ENCODE data around the gene ACTG1. TPM values are rescaled to one million over a fixed set of nuclear protein-coding genes. Genes with fewer than 3 reads are reported as not detected.

ACTG1 gene
- total RNA-seq, 1 experiment from 2014 or later, result 1,576 TPM

DNA sequence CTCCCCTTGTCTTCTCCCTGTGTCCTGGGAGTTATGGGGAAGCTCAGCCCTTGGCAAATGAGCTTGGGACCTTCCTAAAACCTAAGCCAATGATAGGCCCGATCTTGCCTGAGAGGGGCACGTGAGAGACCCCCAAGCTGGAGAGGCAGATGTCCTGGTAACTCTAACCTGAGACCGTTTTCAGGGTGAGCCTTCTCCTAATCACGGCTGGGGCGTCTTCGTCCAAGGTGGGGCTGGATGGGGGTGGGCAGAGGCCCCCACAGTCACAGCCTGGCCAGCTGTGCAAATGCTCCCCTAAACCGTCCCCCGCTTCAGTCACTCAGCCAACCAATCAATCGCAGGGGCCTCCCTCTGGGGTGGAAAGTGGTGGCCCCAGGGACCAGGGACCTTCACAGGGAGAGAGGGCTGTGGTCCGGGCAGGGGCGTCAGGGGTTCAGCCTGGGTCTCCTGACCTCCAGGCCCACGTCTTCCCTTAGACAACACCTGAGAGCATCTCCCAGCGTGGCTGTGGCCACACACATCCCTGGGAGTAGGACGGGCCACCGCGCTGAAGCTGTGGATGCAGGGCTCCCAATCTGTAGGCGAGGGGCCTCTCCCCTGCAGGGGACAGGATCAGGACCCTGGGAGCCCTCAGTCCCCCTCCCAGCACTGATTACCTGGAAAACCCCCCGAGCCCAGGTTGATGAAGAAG, 30.6 kb downstream of the ACTG1 start:
- no peak for DNase-seq (ENCODE audit: low spot score)

DNA sequence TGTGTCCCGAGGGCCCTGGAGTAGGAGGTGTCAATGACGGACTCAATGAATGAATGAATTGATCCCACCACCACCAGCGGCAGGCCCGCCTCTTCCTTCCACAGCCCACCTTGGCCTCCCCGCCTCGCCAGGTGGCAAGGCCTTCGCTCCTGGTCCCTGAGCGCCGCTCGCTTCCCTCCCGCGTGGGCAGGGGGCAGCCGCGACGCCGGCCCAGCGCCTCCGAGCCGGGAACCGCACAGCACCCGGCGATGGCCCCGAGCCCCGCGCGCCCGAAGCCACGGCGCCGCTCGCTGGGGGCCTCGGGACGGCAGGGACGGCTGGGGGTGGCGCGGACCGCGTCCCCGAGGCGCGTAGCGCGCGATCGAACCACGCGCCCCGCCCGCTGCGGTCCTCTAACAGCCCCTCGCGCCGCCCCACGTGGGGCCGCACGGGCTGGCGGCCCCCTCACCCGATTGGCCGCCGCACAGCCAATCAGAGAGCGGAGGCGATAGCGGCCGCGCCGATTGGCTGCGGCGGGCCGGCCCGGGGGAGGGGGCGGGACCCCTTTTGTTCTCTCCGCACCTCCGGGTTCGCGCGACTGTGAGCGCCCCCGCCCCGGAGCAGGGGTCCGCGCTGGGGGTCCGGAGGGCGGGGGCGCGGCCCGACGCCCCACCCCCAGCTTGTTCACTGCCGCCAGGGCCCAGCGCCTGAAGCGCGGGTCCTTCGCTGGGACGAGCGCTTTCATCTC, 31.4 kb downstream of the ACTG1 start:
- DNase-seq (ENCODE audit: low spot score), result no peak

DNA sequence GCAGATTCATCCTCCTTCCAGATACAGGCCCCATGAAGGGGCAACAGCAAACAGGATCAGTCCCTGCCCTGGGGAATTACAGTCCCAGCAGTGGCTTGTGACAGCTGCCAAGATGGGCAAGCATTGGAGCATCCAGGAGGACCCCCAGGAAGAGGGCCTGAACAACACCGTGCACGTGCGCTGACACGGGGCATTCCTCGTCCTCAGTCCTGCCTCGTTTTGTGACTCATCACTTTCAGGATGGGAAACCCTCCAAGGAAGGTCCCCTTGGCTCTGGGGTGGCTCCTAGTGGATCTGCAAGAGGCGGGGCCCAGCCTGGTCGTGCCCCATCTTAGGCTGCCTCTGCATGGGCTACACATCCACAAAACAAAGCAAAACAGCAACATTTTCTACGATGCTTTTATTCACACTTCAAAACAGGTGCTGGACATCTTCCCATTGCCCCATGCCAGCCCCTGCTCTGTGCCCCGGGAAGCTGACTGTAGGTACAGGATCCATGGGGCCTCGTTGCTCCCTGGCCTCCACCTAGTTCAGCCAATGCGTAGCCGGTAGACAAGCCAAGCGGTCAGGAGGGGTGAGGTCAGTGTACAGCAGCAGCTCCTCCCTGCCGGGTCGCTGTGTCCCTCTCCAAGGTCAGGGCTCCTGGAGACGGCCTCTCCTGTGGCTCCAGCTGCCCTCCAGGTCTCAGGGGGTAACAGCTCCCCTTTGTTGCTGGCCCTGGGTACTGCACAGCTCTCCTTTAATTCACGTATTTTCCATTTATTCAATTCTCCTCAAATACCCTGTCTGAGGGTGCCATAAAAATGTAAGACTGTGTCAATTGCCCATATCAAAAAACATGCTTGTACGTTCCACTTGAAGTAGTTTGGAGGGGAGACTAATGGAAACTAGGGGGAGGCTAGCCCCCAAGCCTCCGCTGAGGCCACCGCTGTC, 32.2 kb downstream of the ACTG1 start:
- peak; percentile 79 for DNase-seq (ENCODE audit: low spot score)

DNA sequence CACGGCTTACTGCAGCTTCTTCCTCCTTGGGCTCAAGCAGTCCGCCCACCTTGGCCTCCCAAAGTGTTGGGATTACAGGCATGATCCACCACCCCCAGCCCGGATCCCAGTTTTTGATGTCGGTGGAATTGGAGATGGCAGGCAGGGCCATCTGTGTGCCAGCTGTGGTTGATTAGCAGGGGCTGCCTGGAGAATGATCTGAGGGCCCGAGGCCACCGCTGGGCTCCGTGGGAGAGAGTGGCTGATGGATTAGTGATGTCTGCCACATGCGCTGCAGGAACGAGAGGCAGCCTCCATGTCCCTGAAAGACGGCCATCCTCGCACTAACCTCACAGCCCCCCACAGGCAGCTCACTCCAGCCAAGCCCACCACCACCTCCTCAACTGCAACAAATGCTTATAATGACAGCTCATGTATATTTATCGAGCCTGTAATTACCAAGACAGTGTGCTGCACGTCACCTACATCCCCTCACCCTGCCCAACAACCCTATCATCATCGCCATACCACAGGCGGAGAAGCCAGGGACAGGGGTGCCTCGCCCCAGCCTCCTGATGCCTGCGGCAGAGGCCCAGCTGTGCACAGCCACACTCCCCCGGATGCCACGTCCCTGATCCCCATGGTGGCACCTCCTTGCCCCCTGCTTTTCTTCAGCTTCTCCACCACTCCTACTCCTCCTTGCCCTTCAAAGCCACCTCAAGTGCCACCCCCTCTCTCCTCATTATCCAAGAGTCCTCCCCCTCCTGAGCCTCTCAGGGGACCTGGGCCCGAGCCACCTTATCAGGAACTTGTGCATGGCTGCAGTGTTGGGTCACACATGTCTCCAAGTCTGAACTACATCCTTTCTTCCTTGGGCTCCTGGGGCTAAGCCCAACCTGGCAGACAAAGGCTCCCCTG, 33.2 kb downstream of the ACTG1 start:
- DNase-seq (ENCODE audit: low spot score), result no peak

DNA sequence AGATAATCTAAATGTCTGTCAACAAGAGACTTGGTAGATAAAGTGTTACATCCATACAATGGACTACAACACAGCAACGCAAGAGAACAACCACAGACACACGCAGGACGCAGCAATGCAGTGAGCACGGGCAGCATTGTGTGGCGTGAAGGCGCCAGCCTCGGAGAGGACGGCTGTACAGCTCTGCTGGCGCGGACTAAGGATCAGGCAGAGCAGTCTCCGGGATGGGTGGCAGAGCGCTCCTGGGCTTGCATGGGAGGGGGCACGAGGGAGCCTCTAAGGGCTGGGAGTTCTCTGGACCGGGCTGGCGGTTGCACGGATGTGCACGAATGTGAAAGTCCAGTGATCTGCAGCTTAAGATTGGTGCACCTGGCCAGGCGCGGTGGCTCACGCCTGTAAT, 34.5 kb downstream of the ACTG1 start:
- DNase-seq (ENCODE audit: low spot score), result no peak

DNA sequence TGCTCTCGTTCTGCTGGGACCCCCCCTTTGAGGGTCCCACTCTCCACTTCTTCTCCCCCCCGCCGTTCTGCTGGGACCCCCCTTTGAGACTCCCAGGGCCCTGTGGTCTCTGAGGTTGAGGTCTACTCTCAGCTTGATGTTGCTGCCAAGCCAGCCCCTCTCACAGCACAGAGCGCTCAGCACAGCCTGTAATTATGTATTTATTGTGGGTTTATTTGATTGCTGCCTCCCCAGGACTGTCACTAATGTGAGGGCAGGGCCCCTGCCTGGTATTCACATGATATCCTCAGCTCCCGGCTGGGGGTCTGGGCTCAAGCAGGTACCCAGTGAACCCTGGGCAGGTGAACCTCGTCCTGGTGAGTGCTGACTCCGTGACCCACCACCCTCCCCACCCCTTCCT, 35.4 kb downstream of the ACTG1 start:
- no peak for DNase-seq (ENCODE audit: low spot score)

DNA sequence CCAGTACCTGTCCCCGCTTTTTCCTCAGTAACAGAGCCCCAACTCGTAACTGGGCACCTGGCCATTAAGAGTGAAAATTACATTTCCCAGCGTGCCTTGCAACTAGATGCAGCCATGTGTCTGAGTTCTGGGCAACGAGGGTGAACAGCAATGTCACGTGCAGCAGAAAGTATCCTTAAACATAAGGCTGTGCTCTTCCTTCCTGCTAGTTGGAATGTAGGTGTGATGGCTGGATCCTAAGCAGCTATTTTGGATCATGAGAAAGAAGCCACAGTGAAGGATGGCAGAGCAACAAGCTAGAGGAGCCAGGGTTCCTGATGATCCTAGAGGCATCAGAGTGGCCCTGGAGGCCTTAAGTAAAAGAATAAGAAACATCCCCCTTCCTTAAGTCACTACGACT, 36.0 kb downstream of the ACTG1 start:
- DNase-seq (ENCODE audit: low spot score), result no peak

DNA sequence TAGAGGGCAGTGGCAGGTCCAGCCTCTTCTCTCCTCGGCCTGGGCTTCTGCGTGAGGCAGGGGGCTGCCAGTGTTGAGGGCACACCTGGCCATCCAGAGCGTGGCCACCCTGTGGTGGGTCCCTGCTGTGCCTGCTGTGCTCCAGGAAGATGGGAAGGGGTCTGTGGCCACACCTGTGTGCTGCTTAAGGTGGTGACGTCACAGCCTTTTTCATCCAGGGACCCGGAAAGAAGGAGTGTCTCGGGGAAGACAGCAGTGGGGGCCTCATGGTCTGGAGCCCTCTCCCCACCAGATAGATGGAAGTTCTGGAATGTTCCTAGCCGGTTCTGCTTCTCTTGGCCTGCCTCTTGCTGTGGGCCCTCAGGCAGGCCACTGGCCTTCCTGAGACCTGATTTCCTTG, 36.5 kb downstream of the ACTG1 start:
- no peak for DNase-seq (ENCODE audit: low spot score)

DNA sequence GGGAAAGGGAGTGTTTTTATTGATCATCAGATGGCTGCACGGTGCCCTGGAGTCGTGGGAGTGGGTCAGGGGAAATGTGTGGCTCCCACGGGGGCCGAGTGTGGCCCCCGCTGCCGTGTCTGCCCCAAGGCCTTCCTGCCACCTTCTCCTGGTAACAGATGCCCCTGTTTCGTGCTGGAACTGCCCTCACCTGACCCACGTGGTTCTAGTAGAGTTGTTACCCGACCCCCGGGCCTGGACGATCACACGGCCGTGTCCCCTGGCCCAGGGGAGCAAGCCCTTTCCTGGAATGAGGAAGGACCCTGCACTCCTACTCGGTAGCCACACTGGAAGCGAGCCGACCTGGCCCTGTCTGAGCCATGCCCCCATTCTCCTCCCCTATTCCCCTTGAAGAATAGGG, 37.6 kb downstream of the ACTG1 start:
- no peak for DNase-seq (ENCODE audit: low spot score)

DNA sequence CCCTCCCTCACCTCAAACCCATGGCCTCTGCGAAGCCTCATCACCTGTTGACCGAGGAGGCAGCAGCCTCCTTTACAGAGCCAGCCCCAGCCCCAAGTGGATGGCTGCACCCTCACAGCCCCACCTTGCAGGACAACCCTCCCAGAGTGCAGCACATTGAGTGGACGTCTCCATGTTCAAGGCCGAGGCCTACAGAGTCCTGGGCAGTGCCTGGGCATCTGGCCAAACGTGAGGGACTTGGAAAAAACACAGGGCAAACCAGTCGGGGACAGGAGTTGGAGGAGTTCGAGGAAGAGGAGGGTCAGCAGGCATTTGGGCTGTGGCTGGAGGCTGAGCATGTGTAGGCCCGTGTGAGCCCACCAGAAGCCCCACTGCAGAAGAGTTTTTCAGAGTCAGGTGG, 39.6 kb downstream of the ACTG1 start:
- no peak for DNase-seq (ENCODE audit: low spot score)

DNA sequence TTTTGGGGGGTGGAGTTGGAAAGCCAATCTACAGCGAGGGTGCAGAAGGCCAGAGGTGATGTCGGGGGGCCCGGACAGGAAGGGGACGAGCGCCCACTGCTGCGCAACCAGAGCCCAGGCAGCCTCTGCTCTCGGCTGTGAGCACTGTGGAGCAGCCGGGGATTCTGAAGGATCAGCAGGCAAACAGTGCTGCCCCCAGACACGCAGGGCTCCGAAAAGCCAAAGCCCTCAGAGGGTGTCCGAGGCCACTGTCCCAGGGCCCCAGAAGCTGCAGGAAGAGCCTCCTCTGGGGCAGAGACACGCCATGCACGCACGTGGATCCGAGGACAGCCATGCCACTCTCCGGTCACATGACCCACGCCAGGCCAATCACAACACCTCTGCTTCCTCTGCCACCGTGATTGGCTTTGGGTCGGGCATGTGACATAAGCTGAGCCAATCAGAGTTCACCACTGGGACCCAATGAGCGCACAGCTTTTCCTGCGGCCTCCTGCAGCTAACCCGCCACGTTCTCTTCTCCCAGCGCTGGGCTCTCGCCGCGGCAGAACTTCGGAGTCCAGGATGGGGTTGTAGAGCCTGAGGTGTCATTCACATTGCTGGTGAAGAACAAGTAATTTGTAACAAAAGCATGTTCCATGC, 40.7 kb downstream of the ACTG1 start:
- no peak for DNase-seq (ENCODE audit: low spot score)

DNA sequence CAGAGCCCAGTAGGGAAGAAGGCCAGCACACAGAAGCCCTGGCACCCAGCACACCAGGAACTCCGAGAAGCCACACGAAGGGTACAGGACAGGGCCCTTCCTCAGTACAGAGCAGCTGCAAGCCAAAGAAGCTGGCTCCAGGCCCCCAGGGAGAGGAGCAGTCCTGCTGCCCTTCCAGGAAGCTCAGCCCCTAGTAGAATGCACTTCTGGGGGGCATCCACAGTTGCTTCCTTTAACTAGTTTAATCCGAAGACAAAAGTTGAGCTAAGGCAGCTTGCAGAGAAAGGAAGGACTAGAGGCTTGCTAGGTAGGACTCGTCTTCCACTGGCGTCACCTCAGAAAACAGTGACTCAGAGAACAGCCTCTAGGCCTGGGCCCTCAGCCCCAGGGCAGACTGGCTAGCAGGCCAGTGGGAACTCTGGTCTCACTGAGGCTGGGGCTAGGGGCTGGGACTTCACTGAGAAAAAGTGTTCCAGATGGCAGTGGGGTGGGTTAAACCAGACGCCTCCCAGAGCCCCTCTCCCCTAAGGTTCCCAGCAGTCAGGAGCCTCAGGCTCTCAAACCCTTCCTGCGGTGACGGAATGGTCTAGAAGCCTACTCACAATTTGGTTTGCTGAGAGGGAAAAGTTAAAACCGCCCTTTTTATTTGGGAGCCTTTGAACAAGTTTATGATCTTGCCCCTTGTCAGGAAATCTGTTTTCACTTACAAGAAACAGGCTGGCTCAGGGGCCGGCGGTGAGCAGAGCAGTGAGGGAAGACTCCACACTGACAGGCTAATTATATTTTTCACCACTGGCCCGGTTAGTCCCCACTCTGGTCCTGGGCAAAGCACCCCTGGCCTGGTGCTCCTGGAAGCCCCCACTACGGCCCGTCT, 41.4 kb downstream of the ACTG1 start:
- DNase-seq (ENCODE audit: low spot score), result no peak

DNA sequence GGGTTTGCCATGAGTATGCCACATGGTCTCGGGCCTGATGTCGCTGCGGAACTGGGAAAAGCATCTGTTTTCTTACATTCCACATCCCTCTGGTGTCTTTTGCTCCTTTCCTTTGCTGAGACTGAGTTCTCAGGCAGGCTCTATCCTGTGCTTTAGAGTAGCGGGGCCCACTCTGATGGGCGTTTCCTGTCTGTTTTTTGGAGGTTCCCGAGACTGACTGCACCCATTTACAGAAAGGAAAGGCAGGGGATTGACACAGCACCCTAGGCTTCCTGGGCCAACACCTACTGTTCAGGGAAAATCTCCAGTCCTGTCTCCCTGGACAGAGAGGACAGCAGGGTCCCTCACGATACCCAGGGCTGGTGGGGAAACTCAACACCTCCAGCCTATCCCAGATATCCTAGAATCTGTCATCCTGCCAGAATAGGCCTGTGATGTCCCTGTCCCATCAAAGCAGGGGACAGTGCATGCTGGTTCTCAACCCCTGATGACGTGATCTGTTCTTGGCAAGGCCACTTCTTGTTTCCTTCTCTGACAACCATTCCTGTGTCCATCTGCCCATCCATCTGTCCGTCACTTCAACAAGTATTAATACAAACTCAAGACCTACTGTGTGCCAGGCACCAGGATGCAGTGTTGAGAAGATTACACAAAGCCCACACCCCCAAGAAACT, 42.2 kb downstream of the ACTG1 start:
- DNase-seq (ENCODE audit: low spot score), result no peak

DNA sequence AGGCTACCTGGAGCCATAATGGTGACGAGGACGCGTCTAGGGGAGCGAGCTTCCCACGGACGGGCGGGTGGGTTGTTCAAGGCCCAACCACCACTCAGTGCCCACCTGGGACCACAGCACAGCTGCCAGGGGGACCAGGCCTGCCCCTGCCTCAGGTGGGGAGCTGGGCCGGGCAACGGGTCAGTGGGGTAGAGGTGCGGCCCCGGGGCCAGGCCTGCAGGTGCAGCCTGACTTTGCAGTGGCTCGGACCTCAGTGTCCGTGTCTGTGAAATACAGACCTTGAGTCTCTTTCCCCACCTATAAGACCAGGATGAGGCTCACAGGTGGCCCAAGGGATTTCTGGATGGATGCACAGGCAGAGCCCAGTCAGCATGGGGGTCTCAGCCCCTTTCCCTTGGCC, 43.3 kb downstream of the ACTG1 start:
- DNase-seq (ENCODE audit: low spot score), result no peak

DNA sequence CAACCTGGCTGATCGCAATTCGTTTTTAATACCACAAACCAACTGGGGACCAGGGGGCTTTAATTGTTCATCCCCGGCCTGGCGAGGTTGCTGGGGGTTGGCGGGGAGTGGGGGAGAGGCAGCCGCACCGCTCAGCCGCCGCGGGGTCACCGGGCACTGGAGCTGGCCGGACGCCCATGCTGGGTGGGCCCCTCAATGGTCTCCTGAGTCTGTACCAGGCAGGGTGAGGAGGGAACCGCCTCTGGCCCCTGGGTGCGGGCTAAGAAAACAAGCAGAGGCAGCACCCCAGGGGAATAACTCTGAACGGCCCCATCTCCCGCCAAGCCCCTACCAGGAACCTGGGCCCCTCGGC, 43.9 kb downstream of the ACTG1 start:
- no peak for DNase-seq (ENCODE audit: low spot score)

DNA sequence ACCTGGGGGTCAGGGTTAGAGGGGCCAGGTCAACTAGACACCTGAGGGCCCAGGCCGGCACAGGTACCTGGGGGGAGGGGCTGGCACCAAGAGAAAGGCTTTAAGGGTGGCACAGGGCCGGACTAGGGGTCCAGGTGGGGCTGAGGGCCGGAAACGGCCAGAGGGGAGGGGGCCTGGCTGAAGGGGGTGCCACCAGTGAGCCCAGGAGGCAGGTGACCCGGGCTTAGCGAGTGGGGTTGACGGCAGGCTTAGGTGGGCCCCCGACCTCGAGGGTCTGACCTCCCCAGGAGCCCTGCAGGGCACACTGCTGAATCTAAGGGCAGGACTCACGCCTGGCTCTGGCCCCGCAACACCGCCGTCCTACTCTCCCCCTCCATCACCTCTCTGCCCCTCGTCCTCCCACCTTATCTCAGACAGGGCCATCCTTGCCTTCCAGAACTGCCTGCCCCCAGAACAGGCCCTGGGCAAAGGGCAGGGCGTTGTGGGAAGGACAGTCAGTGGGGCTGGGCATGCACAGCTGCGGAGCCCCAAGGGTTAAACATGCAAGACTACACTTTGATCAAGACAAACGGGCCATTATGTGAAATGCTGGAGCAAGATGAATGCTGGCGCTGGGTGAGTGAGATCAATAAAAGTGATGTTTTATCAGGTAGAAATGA, 44.4 kb downstream of the ACTG1 start:
- DNase-seq (ENCODE audit: low spot score), result no peak

DNA sequence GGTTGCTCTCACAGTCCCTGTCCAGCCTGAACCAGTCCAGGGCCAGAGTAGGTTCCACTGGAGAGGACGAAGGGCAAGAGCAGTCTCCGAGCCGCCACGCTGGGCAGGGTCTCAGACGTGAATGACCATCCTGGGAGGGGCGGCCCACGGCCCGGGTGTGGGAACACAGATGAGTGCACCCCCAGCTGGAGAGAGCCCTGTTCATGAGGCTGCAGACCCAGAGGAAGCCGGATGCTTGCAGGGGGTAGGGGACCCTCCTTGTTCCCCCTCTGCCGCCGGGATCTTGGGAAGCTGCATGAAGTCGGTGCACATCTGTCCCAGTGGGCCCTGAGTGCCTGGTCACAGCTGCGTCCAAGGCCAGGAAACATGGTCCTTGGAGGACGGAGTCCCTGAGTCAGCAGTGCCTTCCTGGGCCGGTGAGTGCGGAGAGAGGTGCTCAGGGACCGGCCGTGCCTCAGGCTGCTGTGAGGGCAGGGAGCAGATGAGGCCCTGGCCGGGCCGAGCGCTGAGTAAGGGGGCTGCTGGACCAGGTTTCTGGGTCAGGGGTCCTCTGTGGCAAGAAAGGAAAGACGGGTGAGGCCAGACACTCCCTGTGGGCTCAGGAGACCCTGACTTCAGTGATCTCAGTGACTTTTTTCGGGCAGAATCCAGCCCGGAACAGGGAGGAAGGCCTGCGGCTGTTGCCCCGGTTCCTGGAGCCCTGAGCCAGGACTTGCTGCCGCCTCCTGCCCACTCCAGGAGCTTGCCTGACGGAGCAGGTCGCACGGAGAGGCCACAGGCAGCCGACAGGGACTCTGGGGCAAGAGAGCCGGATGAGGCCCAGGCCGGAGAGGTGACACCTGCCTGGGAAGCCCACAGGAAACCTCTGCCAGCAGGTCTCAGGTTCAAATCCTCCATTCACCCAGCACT, 45.8 kb downstream of the ACTG1 start:
- no peak for DNase-seq (ENCODE audit: low spot score)

DNA sequence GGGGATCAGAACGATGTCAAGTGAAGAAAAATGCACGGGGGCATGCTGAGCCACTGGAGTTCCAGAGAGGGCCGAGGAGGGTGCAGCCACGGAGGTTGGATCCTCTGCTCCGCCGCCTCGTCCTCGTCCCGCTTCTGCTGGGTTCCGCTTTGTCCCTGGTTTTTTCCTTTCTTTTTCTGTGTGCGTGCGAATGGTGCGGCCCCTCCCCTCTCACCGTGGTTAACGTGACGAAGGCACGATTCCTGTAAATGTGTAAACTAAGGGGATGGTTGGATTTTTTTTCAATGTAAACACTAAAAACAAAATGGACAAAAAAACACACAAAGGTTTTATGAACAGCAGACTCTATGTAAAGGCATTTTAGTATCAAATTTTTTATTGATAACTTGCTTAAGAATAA, 46.7 kb downstream of the ACTG1 start:
- DNase-seq (ENCODE audit: low spot score), result peak; percentile 84

Measured in H4 (cell line).